ENCODE measurements around the gene SELENBP1. TPM values are rescaled to one million over a fixed set of nuclear protein-coding genes. Genes with fewer than 3 reads are reported as not detected.
A peak's percentile ranks its signal among the peaks of the same experiment; 100 is the strongest.

SELENBP1 gene
- total RNA-seq, 4 donors from 2014 or later = 38.2 to 108 (median 61.6) TPM

- intact Hi-C loops (cut with DNase I; ENCODE audit: low total_unique reads) = no loop called here
- Histone ChIP-seq H3K4me1 (peaks cover 5 to 12% of the 10 kb centered on the region in 2 donors), H3K36me3 (no peaks in the 10 kb centered on the region), H3K9me3 (no peaks in the 10 kb centered on the region), H3K4me3 (no peak overlapping the region), H3K27me3 (no peaks in the 10 kb centered on the region), H3K27ac (peak overlapping the region; percentile 74 to 85)
- DNase-seq = peak in 1 of 2 donors; percentile 52
- TF ChIP-seq CTCF (IDR thresholded peaks at IDR 0.05) (no peak), POLR2A (IDR thresholded peaks at IDR 0.05) (no peak)
Measured at GRCh38 chr1:151370211-151370911, 2.1 kb downstream of the SELENBP1 start.

GRCh38 chr1:151369621-151370048 lies 2.9 kb downstream of the SELENBP1 start:
- TF ChIP-seq POLR2A (IDR thresholded peaks at IDR 0.05) = no peak
- no peak for TF ChIP-seq CTCF (IDR thresholded peaks at IDR 0.05)
- peak in 1 of 2 donors; percentile 23 for DNase-seq
- H3K4me1 ChIP-seq = peaks cover 5 to 12% of the 10 kb centered on the region in 2 donors
- intact Hi-C loops (cut with DNase I; ENCODE audit: low total_unique reads) = no loop called here
- H3K36me3 ChIP-seq = no peaks in the 10 kb centered on the region
- H3K27me3 ChIP-seq = no peaks in the 10 kb centered on the region
- H3K4me3 ChIP-seq = no peak overlapping the region
- H3K9me3 ChIP-seq = no peaks in the 10 kb centered on the region
- H3K27ac ChIP-seq = peak overlapping the region; percentile 74 to 85

- Histone ChIP-seq H3K4me3 (no peak overlapping the region), H3K4me1 (peaks cover 5 to 12% of the 10 kb centered on the region in 2 donors), H3K27ac (peak overlapping the region in 1 of 2 donors; percentile 74), H3K9me3 (no peaks in the 10 kb centered on the region), H3K36me3 (no peaks in the 10 kb centered on the region), H3K27me3 (no peaks in the 10 kb centered on the region)
- intact Hi-C loops (cut with DNase I; ENCODE audit: low total_unique reads) = no loop called here
- DNase-seq = no peak
- TF ChIP-seq CTCF (IDR thresholded peaks at IDR 0.05) = no peak
- no peak for TF ChIP-seq POLR2A (IDR thresholded peaks at IDR 0.05)
Measured at GRCh38 chr1:151369302-151369610, 3.2 kb downstream of the SELENBP1 start.

- intact Hi-C loops (cut with DNase I; ENCODE audit: low total_unique reads) = no loop called here
- Histone ChIP-seq H3K36me3 (no peaks in the 10 kb centered on the region), H3K4me1 (peaks cover 5 to 12% of the 10 kb centered on the region in 2 donors), H3K4me3 (no peak overlapping the region), H3K27ac (peak overlapping the region; percentile 10 to 60), H3K9me3 (no peaks in the 10 kb centered on the region), H3K27me3 (no peaks in the 10 kb centered on the region)
- no peak for DNase-seq
- TF ChIP-seq CTCF (IDR thresholded peaks at IDR 0.05) (no peak), POLR2A (IDR thresholded peaks at IDR 0.05) (no peak)
Measured at GRCh38 chr1:151368393-151369301, 3.9 kb downstream of the SELENBP1 start.
